22Rv1 (cell line): ENCODE data around the gene WNT4.

Experiments used
- CTCF ChIP-seq: fragments of 450-650 bp; IDR thresholded peaks from 2 replicates; pipeline ENCODE4 v1.5.1; 2017; ENCODE audit warnings: mild to moderate bottlenecking
- ZFX ChIP-seq: fragments of 450-650 bp; IDR thresholded peaks from 2 replicates; pipeline ENCODE4 v1.6.1; 2017; ENCODE audit warnings: antibody characterized with exemption, borderline replicate concordance

GRCh38 chr1:22158654-22159053, 15.8 kb upstream of the WNT4 start:
- no peak for TF ChIP-seq CTCF
- no peak for TF ChIP-seq ZFX
